AG09309 (cell line): ENCODE results near the gene UBQLN2.

ENCODE experiments used
- DNase-seq: peaks from one replicate; pipeline ENCODE4 v3.0.0-alpha.2; 2010; ENCODE audit warnings: low read depth
- H3K4me3 ChIP-seq: 2 replicates; pipeline ENCODE4 v1.5.1; 2011; ENCODE audit warnings: mild to moderate bottlenecking, low read depth, low read length, moderate library complexity; ENCODE audit not compliant: control insufficient read depth
- TF ChIP-seq, protein P1 (sequence below): IDR thresholded peaks from 2 replicates; pipeline ENCODE4 v1.5.1; 2011; ENCODE audit warnings: mild to moderate bottlenecking, low read depth, low read length, inconsistent platforms; ENCODE audit not compliant: insufficient read depth, control insufficient read depth; ENCODE audit errors: missing control alignments

UBQLN2 gene

DNA sequence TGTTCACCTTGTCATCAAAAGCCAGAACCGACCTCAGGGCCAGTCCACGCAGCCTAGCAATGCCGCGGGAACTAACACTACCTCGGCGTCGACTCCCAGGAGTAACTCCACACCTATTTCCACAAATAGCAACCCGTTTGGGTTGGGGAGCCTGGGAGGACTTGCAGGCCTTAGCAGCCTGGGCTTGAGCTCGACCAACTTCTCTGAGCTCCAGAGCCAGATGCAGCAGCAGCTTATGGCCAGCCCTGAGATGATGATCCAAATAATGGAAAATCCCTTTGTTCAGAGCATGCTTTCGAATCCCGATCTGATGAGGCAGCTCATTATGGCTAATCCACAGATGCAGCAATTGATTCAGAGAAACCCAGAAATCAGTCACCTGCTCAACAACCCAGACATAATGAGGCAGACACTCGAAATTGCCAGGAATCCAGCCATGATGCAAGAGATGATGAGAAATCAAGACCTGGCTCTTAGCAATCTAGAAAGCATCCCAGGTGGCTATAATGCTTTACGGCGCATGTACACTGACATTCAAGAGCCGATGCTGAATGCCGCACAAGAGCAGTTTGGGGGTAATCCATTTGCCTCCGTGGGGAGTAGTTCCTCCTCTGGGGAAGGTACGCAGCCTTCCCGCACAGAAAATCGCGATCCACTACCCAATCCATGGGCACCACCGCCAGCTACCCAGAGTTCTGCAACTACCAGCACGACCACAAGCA lies 898 bp downstream of the UBQLN2 start:
- peak overlapping the region; percentile 56 for H3K4me3 ChIP-seq
- no peak for DNase-seq
- TF ChIP-seq, protein P1, sequence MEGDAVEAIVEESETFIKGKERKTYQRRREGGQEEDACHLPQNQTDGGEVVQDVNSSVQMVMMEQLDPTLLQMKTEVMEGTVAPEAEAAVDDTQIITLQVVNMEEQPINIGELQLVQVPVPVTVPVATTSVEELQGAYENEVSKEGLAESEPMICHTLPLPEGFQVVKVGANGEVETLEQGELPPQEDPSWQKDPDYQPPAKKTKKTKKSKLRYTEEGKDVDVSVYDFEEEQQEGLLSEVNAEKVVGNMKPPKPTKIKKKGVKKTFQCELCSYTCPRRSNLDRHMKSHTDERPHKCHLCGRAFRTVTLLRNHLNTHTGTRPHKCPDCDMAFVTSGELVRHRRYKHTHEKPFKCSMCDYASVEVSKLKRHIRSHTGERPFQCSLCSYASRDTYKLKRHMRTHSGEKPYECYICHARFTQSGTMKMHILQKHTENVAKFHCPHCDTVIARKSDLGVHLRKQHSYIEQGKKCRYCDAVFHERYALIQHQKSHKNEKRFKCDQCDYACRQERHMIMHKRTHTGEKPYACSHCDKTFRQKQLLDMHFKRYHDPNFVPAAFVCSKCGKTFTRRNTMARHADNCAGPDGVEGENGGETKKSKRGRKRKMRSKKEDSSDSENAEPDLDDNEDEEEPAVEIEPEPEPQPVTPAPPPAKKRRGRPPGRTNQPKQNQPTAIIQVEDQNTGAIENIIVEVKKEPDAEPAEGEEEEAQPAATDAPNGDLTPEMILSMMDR: no peak

DNA sequence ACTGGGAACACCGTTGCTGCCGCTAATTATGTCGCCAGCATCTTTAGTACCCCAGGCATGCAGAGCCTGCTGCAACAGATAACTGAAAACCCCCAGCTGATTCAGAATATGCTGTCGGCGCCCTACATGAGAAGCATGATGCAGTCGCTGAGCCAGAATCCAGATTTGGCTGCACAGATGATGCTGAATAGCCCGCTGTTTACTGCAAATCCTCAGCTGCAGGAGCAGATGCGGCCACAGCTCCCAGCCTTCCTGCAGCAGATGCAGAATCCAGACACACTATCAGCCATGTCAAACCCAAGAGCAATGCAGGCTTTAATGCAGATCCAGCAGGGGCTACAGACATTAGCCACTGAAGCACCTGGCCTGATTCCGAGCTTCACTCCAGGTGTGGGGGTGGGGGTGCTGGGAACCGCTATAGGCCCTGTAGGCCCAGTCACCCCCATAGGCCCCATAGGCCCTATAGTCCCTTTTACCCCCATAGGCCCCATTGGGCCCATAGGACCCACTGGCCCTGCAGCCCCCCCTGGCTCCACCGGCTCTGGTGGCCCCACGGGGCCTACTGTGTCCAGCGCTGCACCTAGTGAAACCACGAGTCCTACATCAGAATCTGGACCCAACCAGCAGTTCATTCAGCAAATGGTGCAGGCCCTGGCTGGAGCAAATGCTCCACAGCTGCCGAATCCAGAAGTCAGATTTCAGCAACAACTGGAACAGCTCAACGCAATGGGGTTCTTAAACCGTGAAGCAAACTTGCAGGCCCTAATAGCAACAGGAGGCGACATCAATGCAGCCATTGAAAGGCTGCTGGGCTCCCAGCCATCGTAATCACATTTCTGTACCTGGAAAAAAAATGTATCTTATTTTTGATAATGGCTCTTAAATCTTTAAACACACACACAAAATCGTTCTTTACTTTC lies 1.8 kb downstream of the UBQLN2 start:
- no peak for DNase-seq
- TF ChIP-seq, protein P1: no peak
- H3K4me3 ChIP-seq: peak overlapping the region; percentile 56

DNA sequence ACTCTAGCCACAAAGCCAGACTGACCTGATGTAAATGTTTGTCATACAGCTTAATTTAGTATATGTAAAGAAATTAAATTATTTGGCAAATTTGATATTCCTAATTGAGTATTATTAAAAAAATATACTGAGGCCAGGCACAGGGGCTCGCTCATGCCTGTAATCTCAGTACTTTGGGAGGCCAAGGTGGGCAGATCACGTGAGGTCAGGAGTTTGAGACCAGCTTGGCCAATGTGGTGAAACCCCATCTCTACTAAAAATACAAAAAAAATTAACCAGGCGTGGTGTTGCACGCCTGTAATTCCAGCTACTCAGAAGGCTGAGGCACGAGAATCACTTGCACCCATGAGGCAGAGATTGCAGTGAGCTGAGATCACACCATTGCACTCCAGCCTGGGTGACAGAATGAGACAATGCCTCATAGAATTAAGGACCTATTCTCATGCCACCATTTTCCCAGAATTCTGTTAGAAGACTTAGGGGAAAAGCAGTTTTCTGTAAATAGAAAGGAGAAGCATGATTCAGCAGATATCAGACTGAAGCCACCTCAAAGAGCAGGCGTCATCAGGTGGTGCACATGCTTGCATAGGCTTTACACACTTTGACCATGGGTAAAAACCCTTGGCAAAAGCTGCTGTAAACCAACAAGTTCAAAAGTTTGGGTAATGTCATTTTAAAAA lies 6.1 kb downstream of the UBQLN2 start:
- TF ChIP-seq, protein P1: no peak
- DNase-seq: no peak
- H3K4me3 ChIP-seq: no peak overlapping the region

DNA sequence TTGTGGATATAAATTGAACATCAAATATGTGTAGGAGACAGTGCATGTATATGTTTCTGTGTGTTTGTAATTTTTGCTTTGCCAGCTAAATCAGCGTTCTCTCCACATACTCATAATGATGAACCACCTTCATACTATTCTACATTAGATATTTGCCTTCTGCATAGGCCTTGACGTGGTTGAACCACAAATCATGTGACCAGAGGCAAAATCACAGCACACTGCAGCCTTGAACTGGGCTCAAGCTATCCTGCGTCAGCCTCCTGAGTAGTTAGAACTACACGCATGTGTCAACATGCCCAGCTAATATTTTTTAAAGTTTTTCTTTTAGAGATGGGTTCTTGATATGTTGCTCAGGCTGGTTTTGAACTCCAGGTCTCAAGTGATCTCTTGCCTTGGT lies 9.5 kb downstream of the UBQLN2 start:
- H3K4me3 ChIP-seq: no peak overlapping the region
- no peak for DNase-seq

DNA sequence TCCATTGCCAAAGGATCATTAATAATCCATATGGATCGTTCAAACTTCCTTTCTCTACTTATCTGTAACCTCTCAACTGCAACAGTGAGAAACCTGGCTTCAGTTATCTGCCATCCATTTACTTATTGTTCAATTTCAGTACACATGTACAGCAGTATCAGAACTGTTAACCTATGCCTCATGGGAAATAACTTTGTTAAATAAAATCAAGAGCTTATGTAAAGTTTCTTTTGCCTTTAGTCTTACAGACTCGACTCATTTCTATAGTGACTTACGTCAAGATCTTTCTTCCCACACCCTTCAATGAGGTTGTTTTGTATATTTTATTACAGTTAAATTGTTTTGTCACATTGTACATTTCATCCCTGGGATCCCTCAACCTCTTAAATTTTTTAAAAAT lies 11.4 kb downstream of the UBQLN2 start:
- H3K4me3 ChIP-seq: no peak overlapping the region
- TF ChIP-seq, protein P1: no peak
- DNase-seq: no peak

More for the DNA sequence above, 9.5 kb downstream of the UBQLN2 start:
- TF ChIP-seq, protein P1: no peak

DNA sequence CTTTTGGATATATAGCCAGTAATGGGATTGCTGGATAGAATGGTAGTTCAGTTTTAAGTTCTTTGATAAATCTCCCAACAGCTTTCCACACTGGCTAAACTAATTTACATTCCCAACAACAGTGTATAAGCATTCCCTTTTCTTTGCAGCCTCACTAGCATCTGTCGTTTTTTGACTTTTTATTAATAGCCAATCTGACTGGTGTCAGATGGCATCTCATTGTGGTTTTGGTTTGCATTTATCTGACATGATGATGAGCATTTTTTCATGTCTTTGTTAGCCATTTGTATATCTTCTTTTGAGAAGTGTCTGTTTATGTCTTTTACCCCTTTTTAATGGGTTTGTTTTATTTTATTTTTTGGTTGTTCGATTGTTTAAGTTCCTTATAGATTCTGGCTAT lies 13.3 kb downstream of the UBQLN2 start:
- DNase-seq: no peak
- no peak overlapping the region for H3K4me3 ChIP-seq
- TF ChIP-seq, protein P1: no peak
